ELF-1 (cell line): ENCODE results near the gene ZNF28.
"Not testable (repeated sequence)": the region's sequence is repeated elsewhere in the genome, so short reads cannot be mapped to it uniquely, and the experiment has no call there.

Experiments
- DNase-seq: peaks from one replicate; pipeline ENCODE4 v3.0.0-alpha.2; 2016; ENCODE audit warnings: low read depth, low spot score

Gene ZNF28

GRCh38 chr19:52778811-52779210 lies 42.6 kb downstream of the ZNF28 start:
- no peak for DNase-seq

- DNase-seq, result not testable (repeated sequence)
These were observed 65.0 kb downstream of the ZNF28 start for GRCh38 chr19:52756447-52756846.

GRCh38 chr19:52749780-52750179 lies 71.7 kb downstream of the ZNF28 start:
- no peak for DNase-seq

- DNase-seq, result peak; percentile 52
These were observed 73.0 kb downstream of the ZNF28 start for GRCh38 chr19:52748336-52748950.
